HEK293 (cell line): ENCODE data around the gene OR5H2.

ENCODE experiments used
- CTCF ChIA-PET: fragments of 350-600 bp; formaldehyde crosslinking; extraction: SDS; loops from one replicate; lab custom pipeline; 2021; ENCODE audit warnings: antibody characterized with exemption; lab: Yijun Ruan, JAX
- POLR2A ChIA-PET: fragments of 300-600 bp; formaldehyde crosslinking; extraction: SDS; loops from one replicate; lab custom pipeline; 2020; ENCODE audit warnings: antibody characterized with exemption, inconsistent platforms; lab: Yijun Ruan, JAX
- H3K27ac ChIP-seq: fragments of 200-500 bp; sonication (Bioruptor generic); 2 replicates; pipeline ENCODE4 v1.5.1; 2014; ENCODE audit warnings: low read depth, low read length, control low read depth, inconsistent platforms; ENCODE audit errors: extremely low read depth
- H3K36me3 ChIP-seq, 2 experiments: fragments of 200-500 bp in 1 of 2; sonication (Bioruptor generic) in 1 of 2; 1 replicate in 1 of 2; 2 replicates in 1 of 2; pipeline ENCODE4 v1.5.1; 2014 to 2017; ENCODE audit warnings: inconsistent platforms in 2 of 2, low read length in 2 of 2; ENCODE audit not compliant: control insufficient read depth in 2 of 2, insufficient read depth in 1 of 2
- H3K4me1 ChIP-seq: fragments of 200-500 bp; sonication (Bioruptor generic); 2 replicates; pipeline ENCODE4 v1.5.1; 2014; ENCODE audit warnings: mild to moderate bottlenecking, low read length, inconsistent platforms; ENCODE audit not compliant: control insufficient read depth, insufficient read depth
- H3K4me3 ChIP-seq: 2 replicates; pipeline ENCODE4 v1.5.1; 2011; ENCODE audit warnings: low read depth, mild to moderate bottlenecking, control low read depth, low read length, moderate library complexity
- H3K9me3 ChIP-seq: fragments of 200-500 bp; sonication (Bioruptor generic); 2 replicates; pipeline ENCODE4 v1.5.1; 2014; ENCODE audit warnings: low read depth, low read length, inconsistent platforms; ENCODE audit not compliant: control insufficient read depth, insufficient read depth
- IKZF3 ChIP-seq: fragments of 450-650 bp; IDR thresholded peaks from 2 replicates; pipeline ENCODE4 v1.5.0; 2018; ENCODE audit warnings: missing biosample characterization, mild to moderate bottlenecking, missing genetic modification characterization, moderate library complexity
- KLF8 ChIP-seq: fragments of 450-650 bp; formaldehyde crosslinking; IDR thresholded peaks from 2 replicates; pipeline ENCODE4 v1.5.1; 2016; ENCODE audit warnings: missing biosample characterization, missing genetic modification characterization
- ZBTB1 ChIP-seq: fragments of 450-650 bp; formaldehyde crosslinking; IDR thresholded peaks from 2 replicates; pipeline ENCODE4 v1.5.1; 2016; ENCODE audit warnings: missing biosample characterization, missing genetic modification characterization
- ZBTB44 ChIP-seq: fragments of 450-650 bp; IDR thresholded peaks from 2 replicates; pipeline ENCODE4 v1.5.1; 2018; ENCODE audit warnings: missing biosample characterization, mild to moderate bottlenecking, missing genetic modification characterization
- ZBTB49 ChIP-seq: fragments of 450-650 bp; formaldehyde crosslinking; IDR thresholded peaks from 2 replicates; pipeline ENCODE4 v1.5.1; 2016; ENCODE audit warnings: missing biosample characterization, missing genetic modification characterization, low read depth
- ZBTB7A ChIP-seq: fragments of 450-650 bp; formaldehyde crosslinking; IDR thresholded peaks from 2 replicates; pipeline ENCODE4 v1.5.1; 2016; ENCODE audit warnings: low read depth, missing biosample characterization, missing genetic modification characterization
- ZNF140 ChIP-seq: fragments of 450-650 bp; formaldehyde crosslinking; IDR thresholded peaks from 2 replicates; pipeline ENCODE4 v1.5.1; 2016; ENCODE audit warnings: missing biosample characterization, missing genetic modification characterization
- ZNF155 ChIP-seq: fragments of 450-650 bp; formaldehyde crosslinking; IDR thresholded peaks from 2 replicates; pipeline ENCODE4 v1.5.1; 2016; ENCODE audit warnings: missing biosample characterization, missing genetic modification characterization
- ZNF169 ChIP-seq: fragments of 450-650 bp; formaldehyde crosslinking; IDR thresholded peaks from 2 replicates; pipeline ENCODE4 v1.5.1; 2016; ENCODE audit warnings: missing biosample characterization, missing genetic modification characterization
- ZNF214 ChIP-seq: fragments of 450-650 bp; formaldehyde crosslinking; IDR thresholded peaks from 2 replicates; pipeline ENCODE4 v1.5.1; 2017; ENCODE audit warnings: missing biosample characterization, mild to moderate bottlenecking, missing genetic modification characterization, borderline replicate concordance
- ZNF248 ChIP-seq: fragments of 450-650 bp; formaldehyde crosslinking; IDR thresholded peaks from 2 replicates; pipeline ENCODE4 v1.5.1; 2017; ENCODE audit warnings: missing biosample characterization, missing genetic modification characterization
- ZNF48 ChIP-seq: fragments of 450-650 bp; formaldehyde crosslinking; IDR thresholded peaks from 2 replicates; pipeline ENCODE4 v1.5.1; 2016; ENCODE audit warnings: missing biosample characterization, missing genetic modification characterization
- ZNF555 ChIP-seq: fragments of 450-650 bp; formaldehyde crosslinking; conservative IDR thresholded peaks from 2 replicates; pipeline ENCODE4 v1.5.1; 2017; ENCODE audit warnings: missing biosample characterization, mild to moderate bottlenecking, missing genetic modification characterization, inconsistent platforms
- ZNF585B ChIP-seq: fragments of 450-650 bp; formaldehyde crosslinking; IDR thresholded peaks from 2 replicates; pipeline ENCODE4 v1.5.1; 2016; ENCODE audit warnings: missing biosample characterization, missing genetic modification characterization
- ZNF629 ChIP-seq: fragments of 450-650 bp; formaldehyde crosslinking; IDR thresholded peaks from 2 replicates; pipeline ENCODE4 v1.5.1; 2017; ENCODE audit warnings: missing biosample characterization, missing genetic modification characterization
- ZNF830 ChIP-seq: fragments of 450-650 bp; IDR thresholded peaks from 2 replicates; pipeline ENCODE4 v1.5.0; 2018; ENCODE audit warnings: missing biosample characterization, missing genetic modification characterization, low read depth, mild to moderate bottlenecking, moderate library complexity
- TF ChIP-seq, protein P1 (sequence below): IDR thresholded peaks from 2 replicates; pipeline ENCODE4 v1.6.1; 2011; ENCODE audit warnings: mild to moderate bottlenecking, low read depth, low read length, borderline replicate concordance
- TF ChIP-seq, protein P2 (sequence below): fragments of 450-650 bp; formaldehyde crosslinking; IDR thresholded peaks from 2 replicates; pipeline ENCODE4 v1.5.1; 2016; ENCODE audit warnings: missing biosample characterization, missing genetic modification characterization
- TF ChIP-seq, protein P3 (sequence below): fragments of 450-650 bp; formaldehyde crosslinking; IDR thresholded peaks from 2 replicates; pipeline ENCODE4 v1.5.1; 2016; ENCODE audit warnings: missing biosample characterization, missing genetic modification characterization, borderline replicate concordance
- TF ChIP-seq, protein P4 (sequence below): fragments of 450-650 bp; formaldehyde crosslinking; IDR thresholded peaks from 2 replicates; pipeline ENCODE4 v1.5.1; 2016; ENCODE audit warnings: missing biosample characterization, missing genetic modification characterization

OR5H2 gene

GRCh38 chr3:98291332-98291957 is 9.1 kb downstream of the OR5H2 start:
- CTCF ChIA-PET = no interaction called here

More at GRCh38 chr3:98291332-98291957, 9.1 kb downstream of the OR5H2 start:
- POLR2A ChIA-PET = no interaction called here
- Histone ChIP-seq H3K4me1 (no peaks in the 10 kb centered on the region), H3K27ac (no peak overlapping the region), H3K9me3 (no peaks in the 10 kb centered on the region), H3K4me3 (no peak overlapping the region), H3K36me3 (no peaks in the 10 kb centered on the region)
- TF ChIP-seq ZNF629 (tag by site-specific recombination) = no peak
- TF ChIP-seq ZBTB7A (tag by site-specific recombination) = no peak
- TF ChIP-seq ZBTB49 (tag by site-specific recombination) = no peak
- TF ChIP-seq, protein P1, sequence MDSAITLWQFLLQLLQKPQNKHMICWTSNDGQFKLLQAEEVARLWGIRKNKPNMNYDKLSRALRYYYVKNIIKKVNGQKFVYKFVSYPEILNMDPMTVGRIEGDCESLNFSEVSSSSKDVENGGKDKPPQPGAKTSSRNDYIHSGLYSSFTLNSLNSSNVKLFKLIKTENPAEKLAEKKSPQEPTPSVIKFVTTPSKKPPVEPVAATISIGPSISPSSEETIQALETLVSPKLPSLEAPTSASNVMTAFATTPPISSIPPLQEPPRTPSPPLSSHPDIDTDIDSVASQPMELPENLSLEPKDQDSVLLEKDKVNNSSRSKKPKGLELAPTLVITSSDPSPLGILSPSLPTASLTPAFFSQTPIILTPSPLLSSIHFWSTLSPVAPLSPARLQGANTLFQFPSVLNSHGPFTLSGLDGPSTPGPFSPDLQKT = no peak
- no peak for TF ChIP-seq ZNF830 (tag by site-specific recombination)
- no peak for TF ChIP-seq ZNF585B (tag by site-specific recombination)
- TF ChIP-seq ZNF48 (tag by site-specific recombination) = no peak
- TF ChIP-seq ZNF555 (tag by site-specific recombination) = no peak
- TF ChIP-seq IKZF3 (tag by site-specific recombination) = no peak
- TF ChIP-seq, protein P2, sequence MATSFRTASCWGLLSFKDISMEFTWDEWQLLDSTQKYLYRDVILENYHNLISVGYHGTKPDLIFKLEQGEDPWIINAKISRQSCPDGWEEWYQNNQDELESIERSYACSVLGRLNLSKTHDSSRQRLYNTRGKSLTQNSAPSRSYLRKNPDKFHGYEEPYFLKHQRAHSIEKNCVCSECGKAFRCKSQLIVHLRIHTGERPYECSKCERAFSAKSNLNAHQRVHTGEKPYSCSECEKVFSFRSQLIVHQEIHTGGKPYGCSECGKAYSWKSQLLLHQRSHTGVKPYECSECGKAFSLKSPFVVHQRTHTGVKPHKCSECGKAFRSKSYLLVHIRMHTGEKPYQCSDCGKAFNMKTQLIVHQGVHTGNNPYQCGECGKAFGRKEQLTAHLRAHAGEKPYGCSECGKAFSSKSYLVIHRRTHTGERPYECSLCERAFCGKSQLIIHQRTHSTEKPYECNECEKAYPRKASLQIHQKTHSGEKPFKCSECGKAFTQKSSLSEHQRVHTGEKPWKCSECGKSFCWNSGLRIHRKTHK (tag by site-specific recombination) = no peak
- TF ChIP-seq ZNF214 = no peak
- no peak for TF ChIP-seq ZBTB44 (tag by site-specific recombination)
- no peak for TF ChIP-seq ZNF169 (tag by site-specific recombination)
- TF ChIP-seq, protein P3, sequence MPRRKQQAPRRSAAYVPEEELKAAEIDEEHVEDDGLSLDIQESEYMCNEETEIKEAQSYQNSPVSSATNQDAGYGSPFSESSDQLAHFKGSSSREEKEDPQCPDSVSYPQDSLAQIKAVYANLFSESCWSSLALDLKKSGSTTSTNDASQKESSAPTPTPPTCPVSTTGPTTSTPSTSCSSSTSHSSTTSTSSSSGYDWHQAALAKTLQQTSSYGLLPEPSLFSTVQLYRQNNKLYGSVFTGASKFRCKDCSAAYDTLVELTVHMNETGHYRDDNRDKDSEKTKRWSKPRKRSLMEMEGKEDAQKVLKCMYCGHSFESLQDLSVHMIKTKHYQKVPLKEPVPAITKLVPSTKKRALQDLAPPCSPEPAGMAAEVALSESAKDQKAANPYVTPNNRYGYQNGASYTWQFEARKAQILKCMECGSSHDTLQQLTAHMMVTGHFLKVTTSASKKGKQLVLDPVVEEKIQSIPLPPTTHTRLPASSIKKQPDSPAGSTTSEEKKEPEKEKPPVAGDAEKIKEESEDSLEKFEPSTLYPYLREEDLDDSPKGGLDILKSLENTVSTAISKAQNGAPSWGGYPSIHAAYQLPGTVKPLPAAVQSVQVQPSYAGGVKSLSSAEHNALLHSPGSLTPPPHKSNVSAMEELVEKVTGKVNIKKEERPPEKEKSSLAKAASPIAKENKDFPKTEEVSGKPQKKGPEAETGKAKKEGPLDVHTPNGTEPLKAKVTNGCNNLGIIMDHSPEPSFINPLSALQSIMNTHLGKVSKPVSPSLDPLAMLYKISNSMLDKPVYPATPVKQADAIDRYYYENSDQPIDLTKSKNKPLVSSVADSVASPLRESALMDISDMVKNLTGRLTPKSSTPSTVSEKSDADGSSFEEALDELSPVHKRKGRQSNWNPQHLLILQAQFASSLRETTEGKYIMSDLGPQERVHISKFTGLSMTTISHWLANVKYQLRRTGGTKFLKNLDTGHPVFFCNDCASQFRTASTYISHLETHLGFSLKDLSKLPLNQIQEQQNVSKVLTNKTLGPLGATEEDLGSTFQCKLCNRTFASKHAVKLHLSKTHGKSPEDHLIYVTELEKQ = no peak
- no peak for TF ChIP-seq KLF8 (tag by site-specific recombination)
- no peak for TF ChIP-seq ZNF140 (tag by site-specific recombination)
- no peak for TF ChIP-seq ZNF155 (tag by site-specific recombination)
- TF ChIP-seq, protein P4, sequence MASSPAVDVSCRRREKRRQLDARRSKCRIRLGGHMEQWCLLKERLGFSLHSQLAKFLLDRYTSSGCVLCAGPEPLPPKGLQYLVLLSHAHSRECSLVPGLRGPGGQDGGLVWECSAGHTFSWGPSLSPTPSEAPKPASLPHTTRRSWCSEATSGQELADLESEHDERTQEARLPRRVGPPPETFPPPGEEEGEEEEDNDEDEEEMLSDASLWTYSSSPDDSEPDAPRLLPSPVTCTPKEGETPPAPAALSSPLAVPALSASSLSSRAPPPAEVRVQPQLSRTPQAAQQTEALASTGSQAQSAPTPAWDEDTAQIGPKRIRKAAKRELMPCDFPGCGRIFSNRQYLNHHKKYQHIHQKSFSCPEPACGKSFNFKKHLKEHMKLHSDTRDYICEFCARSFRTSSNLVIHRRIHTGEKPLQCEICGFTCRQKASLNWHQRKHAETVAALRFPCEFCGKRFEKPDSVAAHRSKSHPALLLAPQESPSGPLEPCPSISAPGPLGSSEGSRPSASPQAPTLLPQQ = no peak
- no peak for TF ChIP-seq ZNF248
- no peak for TF ChIP-seq ZBTB1 (tag by site-specific recombination)
